CD14-positive monocyte (primary cell): ENCODE measurements around the gene RGCC. TPM values are rescaled to one million over a fixed set of nuclear protein-coding genes. Genes with fewer than 3 reads are reported as not detected.

Experiments used
- DNase-seq, 3 donors: peaks; one replicate each; pipeline ENCODE4 v3.0.0-alpha.2; 2011 to 2022
- H2AFZ ChIP-seq: 2 replicates; pipeline ENCODE4 v1.6.0; 2012; ENCODE audit warnings: mild to moderate bottlenecking, low read depth, low read length, inconsistent platforms; ENCODE audit not compliant: insufficient read depth, poor library complexity, severe bottlenecking
- H3K27ac ChIP-seq, 2 donors: 1 replicate in 1 of 2; 2 replicates in 1 of 2; pipeline ENCODE4 v1.5.1; 2012 to 2013; ENCODE audit warnings: low read length in 2 of 2, control low read depth in 1 of 2, inconsistent platforms in 1 of 2, low read depth in 1 of 2, mild to moderate bottlenecking in 1 of 2
- H3K27me3 ChIP-seq, 2 donors: one replicate each; pipeline versions ENCODE4 v1.6.0 to v1.6.1; 2011 to 2013; ENCODE audit warnings: low read length in 2 of 2; ENCODE audit not compliant: control insufficient read depth in 2 of 2, insufficient read depth in 2 of 2
- H3K36me3 ChIP-seq, 2 donors: replicated peaks in 1 of 2; 1 replicate in 1 of 2; 2 replicates in 1 of 2; pipeline versions ENCODE4 v1.5.1 to v1.6.1; 2012 to 2013; ENCODE audit warnings: low read length in 2 of 2, control low read depth in 1 of 2, inconsistent platforms in 1 of 2, mild to moderate bottlenecking in 1 of 2; ENCODE audit not compliant: insufficient read depth in 2 of 2, control insufficient read depth in 1 of 2
- H3K4me1 ChIP-seq, 2 donors: 1 replicate in 1 of 2; 2 replicates in 1 of 2; pipeline versions ENCODE4 v1.5.1 to v1.6.1; 2012 to 2013; ENCODE audit warnings: low read length in 2 of 2, control low read depth in 1 of 2, inconsistent platforms in 1 of 2, mild to moderate bottlenecking in 1 of 2, moderate library complexity in 1 of 2; ENCODE audit not compliant: insufficient read depth in 2 of 2, control insufficient read depth in 1 of 2
- H3K4me2 ChIP-seq: replicated peaks from 2 replicates; pipeline ENCODE3; 2012; ENCODE audit warnings: low read length, moderate library complexity, mild to moderate bottlenecking; ENCODE audit not compliant: poor library complexity, severe bottlenecking; ENCODE audit errors: extremely low read depth
- H3K4me3 ChIP-seq, 3 experiments: fragments of 200-600 bp in 1 of 3; sonication (generic) in 1 of 3; replicated peaks in 1 of 3; 1 replicate in 2 of 3; 2 replicates in 1 of 3; pipeline ENCODE4 v1.5.1; 2011 to 2013; ENCODE audit warnings: low read length in 3 of 3, mild to moderate bottlenecking in 3 of 3, control low read depth in 2 of 3, low read depth in 2 of 3, inconsistent platforms in 1 of 3, moderate library complexity in 1 of 3
- H3K79me2 ChIP-seq: 2 replicates; pipeline ENCODE4 v1.6.0; 2012; ENCODE audit warnings: mild to moderate bottlenecking, control low read depth, inconsistent platforms, low read length, moderate library complexity; ENCODE audit not compliant: insufficient read depth
- H3K9ac ChIP-seq: 2 replicates; pipeline ENCODE4 v1.6.0; 2017; ENCODE audit warnings: low read length, mild to moderate bottlenecking; ENCODE audit not compliant: insufficient read depth, poor library complexity, severe bottlenecking
- H3K9me3 ChIP-seq, 2 donors: replicated peaks in 1 of 2; 1 replicate in 1 of 2; 2 replicates in 1 of 2; pipeline versions ENCODE4 v1.5.1 to v1.6.1; 2012 to 2013; ENCODE audit warnings: low read length in 2 of 2, control low read depth in 1 of 2; ENCODE audit not compliant: control insufficient read depth in 1 of 2, insufficient read depth in 1 of 2
- H4K20me1 ChIP-seq: 2 replicates; pipeline ENCODE4 v1.6.0; 2012; ENCODE audit warnings: mild to moderate bottlenecking, low read length, control low read depth, moderate library complexity; ENCODE audit not compliant: insufficient read depth
- H3K27ac Mint-ChIP-seq, 7 donors: one replicate each; pipeline ENCODE4 v1.8.0; 2020; ENCODE audit warnings: mild to moderate bottlenecking in 7 of 7, mixed read lengths in 7 of 7, moderate library complexity in 6 of 7, inconsistent platforms in 2 of 7
- H3K27me3 Mint-ChIP-seq, 3 donors: one replicate each; pipeline ENCODE4 v1.8.0; 2021 to 2022; ENCODE audit warnings: low read depth in 3 of 3, mild to moderate bottlenecking in 3 of 3, mixed read lengths in 3 of 3, moderate library complexity in 3 of 3, inconsistent platforms in 1 of 3
- H3K36me3 Mint-ChIP-seq, 2 donors: one replicate each; pipeline ENCODE4 v1.8.0; 2020; ENCODE audit warnings: mixed read lengths in 2 of 2, inconsistent platforms in 1 of 2, mild to moderate bottlenecking in 1 of 2
- H3K4me1 Mint-ChIP-seq: one replicate; pipeline ENCODE4 v1.8.0; 2020; ENCODE audit warnings: mild to moderate bottlenecking, mixed read lengths
- H3K4me3 Mint-ChIP-seq, 2 donors: one replicate each; pipeline ENCODE4 v1.8.0; 2020; ENCODE audit warnings: mild to moderate bottlenecking in 2 of 2, mixed read lengths in 2 of 2, moderate library complexity in 1 of 2
- H3K9me3 Mint-ChIP-seq, 7 donors: one replicate each; pipeline ENCODE4 v1.8.0; 2020 to 2022; ENCODE audit warnings: mixed read lengths in 7 of 7, mild to moderate bottlenecking in 6 of 7, moderate library complexity in 6 of 7, inconsistent platforms in 2 of 7
- WGBS: methylation state at CpG from one replicate; pipeline ENCODE4 v1.1.5; 2013; ENCODE audit warnings: missing lambda C conversion rate; ENCODE audit not compliant: insufficient coverage; 5-methylcytosine and 5-hydroxymethylcytosine counted together
- intact Hi-C, 2 donors: fragments of 100-400 bp; cut with micrococcal nuclease; formaldehyde crosslinking; loops; one replicate each; pipeline versions ENCODE4 v1.15.0 to v1.15.1; 2023
- polyA plus RNA-seq, 3 donors: library from polyadenylated mRNA; depleted of rRNA in 1 of 3; unstranded in 2 of 3; stranded (reverse) in 1 of 3; fragments of 300-500 nt in 2 of 3; fragments of >200 nt in 1 of 3; fragmentation: Illumina TruSeq in 2 of 3; gene quantifications; 1 replicate in 2 of 3; 2 replicates in 1 of 3; pipeline ENCODE4 v1.2.3, GENCODE V29; 2012 to 2021
- TF ChIP-seq, protein P1 (sequence below): fragments of 200-600 bp; IDR thresholded peaks from one replicate; pipeline ENCODE4 v1.8.0; 2022; ENCODE audit warnings: antibody characterized with exemption, mild to moderate bottlenecking

Gene RGCC
- polyA plus RNA-seq, 3 donors = 4.3 to 49.5 (median 26.0) TPM

DNA sequence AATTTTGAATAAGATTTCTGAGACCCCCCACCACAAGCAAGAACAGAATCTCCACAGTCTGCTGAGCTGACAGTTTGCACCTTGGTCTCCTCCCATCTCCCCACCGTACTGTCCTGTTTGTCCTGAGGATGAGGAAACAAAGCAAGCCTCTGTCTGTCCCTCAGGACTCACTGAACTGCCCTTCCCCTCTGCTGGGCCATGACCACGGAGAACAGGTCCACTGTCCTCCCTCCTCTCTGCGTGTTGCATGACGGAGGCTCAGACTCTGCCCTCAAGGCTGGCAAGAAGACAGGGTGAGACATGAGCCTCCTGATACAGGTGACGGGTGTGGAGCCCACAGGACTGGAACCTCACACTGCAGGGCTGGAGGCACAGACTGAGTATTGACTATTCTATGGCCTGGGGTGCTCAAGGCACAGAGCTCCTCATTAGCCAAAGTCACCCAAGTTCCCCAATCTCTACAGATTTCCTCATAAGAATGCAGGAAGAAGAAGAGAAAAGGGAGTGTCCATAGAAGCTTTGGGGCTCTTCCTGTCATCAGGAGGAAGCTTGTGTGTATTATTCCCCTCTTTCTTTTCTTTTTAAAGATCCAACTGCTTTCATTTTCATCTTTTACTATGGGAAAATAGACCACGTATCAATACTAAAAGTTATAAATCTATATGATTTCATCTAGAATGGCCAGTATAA lies 22.4 kb upstream of the RGCC start:
- H3K4me2 ChIP-seq = peak overlapping the region; percentile 13
- peaks cover 0 to 3% of the 10 kb centered on the region in 2 donors for H3K36me3 Mint-ChIP-seq
- peak overlapping the region in 1 of 2 donors; percentile 28 for H3K4me3 Mint-ChIP-seq
- peaks cover 2 to 9% of the 10 kb centered on the region in 2 donors for H3K4me1 ChIP-seq
- peak overlapping the region in 1 of 2 donors; percentile 49 for H3K27ac ChIP-seq
- intact Hi-C loops = no loop called here
- DNase-seq = peak in 2 of 3 donors; percentile 31 to 39
- TF ChIP-seq, protein P1, sequence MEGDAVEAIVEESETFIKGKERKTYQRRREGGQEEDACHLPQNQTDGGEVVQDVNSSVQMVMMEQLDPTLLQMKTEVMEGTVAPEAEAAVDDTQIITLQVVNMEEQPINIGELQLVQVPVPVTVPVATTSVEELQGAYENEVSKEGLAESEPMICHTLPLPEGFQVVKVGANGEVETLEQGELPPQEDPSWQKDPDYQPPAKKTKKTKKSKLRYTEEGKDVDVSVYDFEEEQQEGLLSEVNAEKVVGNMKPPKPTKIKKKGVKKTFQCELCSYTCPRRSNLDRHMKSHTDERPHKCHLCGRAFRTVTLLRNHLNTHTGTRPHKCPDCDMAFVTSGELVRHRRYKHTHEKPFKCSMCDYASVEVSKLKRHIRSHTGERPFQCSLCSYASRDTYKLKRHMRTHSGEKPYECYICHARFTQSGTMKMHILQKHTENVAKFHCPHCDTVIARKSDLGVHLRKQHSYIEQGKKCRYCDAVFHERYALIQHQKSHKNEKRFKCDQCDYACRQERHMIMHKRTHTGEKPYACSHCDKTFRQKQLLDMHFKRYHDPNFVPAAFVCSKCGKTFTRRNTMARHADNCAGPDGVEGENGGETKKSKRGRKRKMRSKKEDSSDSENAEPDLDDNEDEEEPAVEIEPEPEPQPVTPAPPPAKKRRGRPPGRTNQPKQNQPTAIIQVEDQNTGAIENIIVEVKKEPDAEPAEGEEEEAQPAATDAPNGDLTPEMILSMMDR = no peak
- H3K4me1 Mint-ChIP-seq = peaks cover 11% of the 10 kb centered on the region
- peaks cover 0 to 20% (median 5%) of the 10 kb centered on the region in 7 donors for H3K9me3 Mint-ChIP-seq
- H3K9ac ChIP-seq = no peak overlapping the region
- 81% methylated on average over 4 of the region's 6 CpGs for WGBS
- no peaks in the 10 kb centered on the region for H3K36me3 ChIP-seq
- no peaks in the 10 kb centered on the region for H3K9me3 ChIP-seq
- peak overlapping the region in 1 of 3 experiments; percentile 23 for H3K4me3 ChIP-seq
- H3K27ac Mint-ChIP-seq = peak overlapping the region in 6 of 7 donors; percentile 38 to 75 (median 63)
- no peaks in the 10 kb centered on the region for H3K79me2 ChIP-seq
- H3K27me3 ChIP-seq = no peaks in the 10 kb centered on the region
- peak overlapping the region; percentile 41 for H2AFZ ChIP-seq
- peaks cover 0 to 2% (median 2%) of the 10 kb centered on the region in 3 donors for H3K27me3 Mint-ChIP-seq
- H4K20me1 ChIP-seq = no peaks in the 10 kb centered on the region

DNA sequence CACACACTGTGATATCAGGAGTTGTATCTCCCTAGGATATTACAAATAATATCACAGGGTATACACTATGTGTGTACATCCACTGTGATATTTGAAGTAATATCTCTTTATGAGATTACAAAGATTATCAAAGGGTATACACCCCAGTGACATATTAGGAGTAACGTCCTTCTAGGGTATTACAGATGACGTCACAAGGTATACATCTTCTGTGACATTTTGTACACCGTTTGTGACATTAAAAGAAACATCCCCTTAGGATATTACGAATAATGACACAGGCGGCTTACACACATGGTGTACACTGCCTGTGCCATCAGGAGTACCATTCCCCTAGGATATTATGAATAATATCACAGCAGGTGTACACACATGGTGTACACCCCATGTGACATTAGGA lies 13.4 kb upstream of the RGCC start:
- peaks cover 0 to under 1% (median 0%) of the 10 kb centered on the region in 3 donors for H3K27me3 Mint-ChIP-seq
- H3K4me3 Mint-ChIP-seq = no peak overlapping the region
- no peaks in the 10 kb centered on the region for H3K27me3 ChIP-seq
- H3K27ac ChIP-seq = no peak overlapping the region
- intact Hi-C loops = no loop called here
- no peaks in the 10 kb centered on the region for H3K79me2 ChIP-seq
- no peak overlapping the region for H2AFZ ChIP-seq
- H3K27ac Mint-ChIP-seq = no peak overlapping the region
- no peaks in the 10 kb centered on the region for H3K4me1 ChIP-seq
- DNase-seq = no peak
- no peak overlapping the region for H3K9ac ChIP-seq
- no peak overlapping the region for H3K4me2 ChIP-seq
- H3K36me3 Mint-ChIP-seq = no peaks in the 10 kb centered on the region
- TF ChIP-seq, protein P1 = no peak
- H4K20me1 ChIP-seq = no peaks in the 10 kb centered on the region
- no peaks in the 10 kb centered on the region for H3K4me1 Mint-ChIP-seq
- peaks cover 0 to 4% (median 0%) of the 10 kb centered on the region in 7 donors for H3K9me3 Mint-ChIP-seq
- H3K9me3 ChIP-seq = peaks cover 0 to 35% of the 10 kb centered on the region in 2 donors
- no peak overlapping the region for H3K4me3 ChIP-seq
- WGBS = 100% methylated on average over 1 of the region's 5 CpGs
- H3K36me3 ChIP-seq = no peaks in the 10 kb centered on the region
